GM12892 (cell line): ENCODE measurements around the gene ARHGAP9.

Experiments
- POLR2A ChIP-seq: IDR thresholded peaks from 2 replicates; pipeline ENCODE4 v1.6.1; 2011; ENCODE audit warnings: low read depth, low read length, control low read depth
- POLR2AphosphoS5 ChIP-seq: IDR thresholded peaks from 2 replicates; pipeline ENCODE4 v1.6.1; 2011; ENCODE audit warnings: low read depth, low read length, control low read depth

- no peak for TF ChIP-seq POLR2A
- no peak for TF ChIP-seq POLR2AphosphoS5
Measured at GRCh38 chr12:57456145-57456700, 23.4 kb downstream of the ARHGAP9 start.
